Measurements from ENCODE around the gene ATP5F1A.

Gene ATP5F1A

DNA sequence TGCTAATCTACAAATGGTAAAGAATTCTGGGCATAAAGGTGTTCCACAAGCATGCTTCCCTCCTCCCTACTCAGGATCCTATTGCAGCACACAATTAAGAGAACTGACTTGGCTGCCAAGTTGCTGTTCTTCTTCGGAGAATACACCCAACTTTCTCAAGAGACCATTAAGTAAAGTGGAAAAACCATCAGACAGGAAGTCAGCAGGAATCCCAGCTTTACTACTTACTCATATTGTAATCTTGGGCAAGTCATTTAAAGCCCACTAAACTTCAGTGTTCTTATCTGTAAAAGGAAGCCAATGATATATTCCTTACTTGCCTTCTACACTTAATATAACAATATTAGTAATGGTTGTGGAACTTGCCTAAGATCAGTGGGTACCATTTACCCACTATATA lies 63.9 kb downstream of the ATP5F1A start:
- Histone ChIP-seq H3F3A (ENCODE audit: insufficient read depth, low read length) (no peaks in the 10 kb centered on the region), H3K9me2 (replicated peaks; ENCODE audit: insufficient read depth, low read length) (no peaks in the 10 kb centered on the region)
- TF ChIP-seq, protein P1, sequence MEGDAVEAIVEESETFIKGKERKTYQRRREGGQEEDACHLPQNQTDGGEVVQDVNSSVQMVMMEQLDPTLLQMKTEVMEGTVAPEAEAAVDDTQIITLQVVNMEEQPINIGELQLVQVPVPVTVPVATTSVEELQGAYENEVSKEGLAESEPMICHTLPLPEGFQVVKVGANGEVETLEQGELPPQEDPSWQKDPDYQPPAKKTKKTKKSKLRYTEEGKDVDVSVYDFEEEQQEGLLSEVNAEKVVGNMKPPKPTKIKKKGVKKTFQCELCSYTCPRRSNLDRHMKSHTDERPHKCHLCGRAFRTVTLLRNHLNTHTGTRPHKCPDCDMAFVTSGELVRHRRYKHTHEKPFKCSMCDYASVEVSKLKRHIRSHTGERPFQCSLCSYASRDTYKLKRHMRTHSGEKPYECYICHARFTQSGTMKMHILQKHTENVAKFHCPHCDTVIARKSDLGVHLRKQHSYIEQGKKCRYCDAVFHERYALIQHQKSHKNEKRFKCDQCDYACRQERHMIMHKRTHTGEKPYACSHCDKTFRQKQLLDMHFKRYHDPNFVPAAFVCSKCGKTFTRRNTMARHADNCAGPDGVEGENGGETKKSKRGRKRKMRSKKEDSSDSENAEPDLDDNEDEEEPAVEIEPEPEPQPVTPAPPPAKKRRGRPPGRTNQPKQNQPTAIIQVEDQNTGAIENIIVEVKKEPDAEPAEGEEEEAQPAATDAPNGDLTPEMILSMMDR (IDR thresholded peaks at IDR 0.05; ENCODE audit: low read length), result no peak

DNA sequence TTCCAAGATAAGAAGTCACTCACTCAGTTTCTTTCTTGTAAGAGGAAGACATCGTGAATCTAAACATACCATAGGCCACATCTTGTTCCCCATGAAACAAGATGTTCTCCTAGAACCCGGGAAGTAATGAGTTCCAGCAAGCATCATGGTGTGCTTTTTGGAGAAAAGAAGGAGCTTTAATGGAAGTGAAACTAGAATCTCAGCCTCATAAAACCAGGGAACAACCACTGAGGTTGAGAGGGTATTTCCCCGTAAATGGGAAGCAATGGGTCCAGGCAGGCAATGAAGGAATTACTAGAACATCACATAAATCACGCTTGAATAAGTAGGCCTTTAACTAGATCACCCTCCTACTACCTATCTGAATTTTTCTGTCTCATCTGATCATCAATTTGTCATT lies 66.4 kb downstream of the ATP5F1A start:
- Histone ChIP-seq H3K4me3 (ENCODE audit: low read length) (no peak overlapping the region), H3K9ac (ENCODE audit: low read length) (no peak overlapping the region), H3K27me3 (replicated peaks; ENCODE audit: insufficient read depth, low read length) (no peaks in the 10 kb centered on the region), H3K36me3 (replicated peaks; ENCODE audit: insufficient read depth, low read length) (no peaks in the 10 kb centered on the region), H3K4me2 (ENCODE audit: low read depth, low read length) (no peak overlapping the region), H3K9me2 (replicated peaks; ENCODE audit: insufficient read depth, low read length) (no peaks in the 10 kb centered on the region), H3K9me3 (replicated peaks; ENCODE audit: insufficient read depth, low read length) (no peaks in the 10 kb centered on the region), H3K27ac (ENCODE audit: low read length) (no peak overlapping the region), H3K4me1 (ENCODE audit: low read length) (no peaks in the 10 kb centered on the region), H4K20me1 (ENCODE audit: insufficient read depth, low read length) (no peaks in the 10 kb centered on the region), H3F3A (ENCODE audit: insufficient read depth, low read length) (no peaks in the 10 kb centered on the region), H2AFZ (ENCODE audit: low read length) (no peak overlapping the region), H3K79me2 (ENCODE audit: low read length) (no peaks in the 10 kb centered on the region)
- DNase-seq, result no peak
- no peak for TF ChIP-seq EZH2 (optimal IDR thresholded peaks at IDR 0.05; ENCODE audit: low read depth, low read length)
- TF ChIP-seq EZH2phosphoT487 (IDR thresholded peaks at IDR 0.05; ENCODE audit: low read length), result no peak
- TF ChIP-seq, protein P1 (IDR thresholded peaks at IDR 0.05; ENCODE audit: low read length), result no peak

More for the DNA sequence above, 63.9 kb downstream of the ATP5F1A start:
- no peaks in the 10 kb centered on the region for H3K9me3 ChIP-seq (replicated peaks; ENCODE audit: insufficient read depth, low read length)
- H3K27ac ChIP-seq (ENCODE audit: low read length), result no peak overlapping the region
- H2AFZ ChIP-seq (ENCODE audit: low read length), result no peak overlapping the region
- H3K36me3 ChIP-seq (replicated peaks; ENCODE audit: insufficient read depth, low read length), result no peaks in the 10 kb centered on the region
- H3K4me1 ChIP-seq (ENCODE audit: low read length), result no peaks in the 10 kb centered on the region
- no peaks in the 10 kb centered on the region for H4K20me1 ChIP-seq (ENCODE audit: insufficient read depth, low read length)
- H3K4me2 ChIP-seq (ENCODE audit: low read depth, low read length), result no peak overlapping the region
- H3K4me3 ChIP-seq (ENCODE audit: low read length), result no peak overlapping the region
- H3K79me2 ChIP-seq (ENCODE audit: low read length), result no peaks in the 10 kb centered on the region
- no peak overlapping the region for H3K9ac ChIP-seq (ENCODE audit: low read length)
- no peak for DNase-seq
- H3K27me3 ChIP-seq (replicated peaks; ENCODE audit: insufficient read depth, low read length), result no peaks in the 10 kb centered on the region
